ENCODE measurements around the gene EDC4.

DNA sequence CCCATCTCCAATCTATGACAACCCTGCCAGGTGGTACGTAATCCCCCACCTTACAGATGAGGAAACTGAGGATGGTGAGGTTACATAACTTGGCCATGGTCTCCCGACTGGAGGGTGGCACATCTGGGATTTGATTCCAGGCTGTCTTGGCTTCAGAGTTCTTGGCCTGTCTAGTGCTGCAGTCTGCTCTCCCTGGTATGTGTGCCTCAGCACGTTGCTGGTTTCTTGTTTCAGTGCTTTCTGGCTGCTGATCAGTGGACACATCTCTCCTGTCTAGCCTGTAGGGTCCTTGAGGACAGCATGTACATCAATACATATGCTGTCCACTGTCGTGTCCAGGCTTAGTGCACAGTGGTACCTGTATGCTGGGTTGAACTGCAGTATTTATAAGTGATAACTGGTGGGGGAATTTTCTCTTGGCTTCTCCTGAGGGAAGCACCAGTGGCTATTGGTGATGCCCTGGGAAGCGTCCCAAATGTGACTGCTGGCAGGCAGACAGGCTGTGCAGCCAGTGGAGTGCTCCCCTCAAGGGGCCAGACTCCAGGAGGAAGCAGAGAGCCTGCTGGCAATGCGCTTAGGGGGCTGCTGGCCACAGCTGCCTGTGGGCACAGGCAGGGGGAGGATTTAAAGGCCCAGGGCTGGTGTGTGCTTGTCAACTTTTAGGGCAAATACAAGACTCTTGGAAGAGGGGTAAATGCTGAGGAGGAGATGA lies 44.4 kb downstream of the EDC4 start:
- TF ChIP-seq, protein P1, sequence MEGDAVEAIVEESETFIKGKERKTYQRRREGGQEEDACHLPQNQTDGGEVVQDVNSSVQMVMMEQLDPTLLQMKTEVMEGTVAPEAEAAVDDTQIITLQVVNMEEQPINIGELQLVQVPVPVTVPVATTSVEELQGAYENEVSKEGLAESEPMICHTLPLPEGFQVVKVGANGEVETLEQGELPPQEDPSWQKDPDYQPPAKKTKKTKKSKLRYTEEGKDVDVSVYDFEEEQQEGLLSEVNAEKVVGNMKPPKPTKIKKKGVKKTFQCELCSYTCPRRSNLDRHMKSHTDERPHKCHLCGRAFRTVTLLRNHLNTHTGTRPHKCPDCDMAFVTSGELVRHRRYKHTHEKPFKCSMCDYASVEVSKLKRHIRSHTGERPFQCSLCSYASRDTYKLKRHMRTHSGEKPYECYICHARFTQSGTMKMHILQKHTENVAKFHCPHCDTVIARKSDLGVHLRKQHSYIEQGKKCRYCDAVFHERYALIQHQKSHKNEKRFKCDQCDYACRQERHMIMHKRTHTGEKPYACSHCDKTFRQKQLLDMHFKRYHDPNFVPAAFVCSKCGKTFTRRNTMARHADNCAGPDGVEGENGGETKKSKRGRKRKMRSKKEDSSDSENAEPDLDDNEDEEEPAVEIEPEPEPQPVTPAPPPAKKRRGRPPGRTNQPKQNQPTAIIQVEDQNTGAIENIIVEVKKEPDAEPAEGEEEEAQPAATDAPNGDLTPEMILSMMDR (conservative IDR thresholded peaks at IDR 0.05) = no peak
- TF ChIP-seq ZFX (IDR thresholded peaks at IDR 0.05) = no peak

All from C4-2B (cell line).